ENCODE results near the gene REXO4.

Gene REXO4

DNA sequence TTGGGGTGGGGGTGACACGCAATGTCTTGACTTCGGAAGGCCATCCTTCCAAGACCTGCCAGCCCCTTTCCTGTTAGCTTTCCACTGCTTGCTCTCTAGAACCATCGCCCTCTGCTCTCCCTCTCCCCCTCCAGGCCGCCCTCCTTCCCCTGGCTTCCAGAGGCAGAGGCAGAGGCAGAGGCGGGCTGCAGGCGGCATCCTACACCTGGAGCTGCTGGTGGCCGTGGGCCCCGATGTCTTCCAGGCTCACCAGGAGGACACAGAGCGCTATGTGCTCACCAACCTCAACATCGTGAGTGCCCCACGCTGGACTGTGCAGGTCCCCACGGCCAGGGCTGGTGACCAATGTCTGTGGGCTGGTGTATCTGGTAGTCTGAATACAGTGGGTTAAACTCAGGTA lies 6.4 kb upstream of the REXO4 start:
- no peak for DNase-seq (ENCODE audit: low read depth, low spot score)
- H3K27ac ChIP-seq, result no peak overlapping the region

- H3K27ac ChIP-seq, result no peak overlapping the region
- no peak for DNase-seq (ENCODE audit: low read depth, low spot score)
These were observed 5.4 kb upstream of the REXO4 start for GRCh38 chr9:133423216-133423615.

DNA sequence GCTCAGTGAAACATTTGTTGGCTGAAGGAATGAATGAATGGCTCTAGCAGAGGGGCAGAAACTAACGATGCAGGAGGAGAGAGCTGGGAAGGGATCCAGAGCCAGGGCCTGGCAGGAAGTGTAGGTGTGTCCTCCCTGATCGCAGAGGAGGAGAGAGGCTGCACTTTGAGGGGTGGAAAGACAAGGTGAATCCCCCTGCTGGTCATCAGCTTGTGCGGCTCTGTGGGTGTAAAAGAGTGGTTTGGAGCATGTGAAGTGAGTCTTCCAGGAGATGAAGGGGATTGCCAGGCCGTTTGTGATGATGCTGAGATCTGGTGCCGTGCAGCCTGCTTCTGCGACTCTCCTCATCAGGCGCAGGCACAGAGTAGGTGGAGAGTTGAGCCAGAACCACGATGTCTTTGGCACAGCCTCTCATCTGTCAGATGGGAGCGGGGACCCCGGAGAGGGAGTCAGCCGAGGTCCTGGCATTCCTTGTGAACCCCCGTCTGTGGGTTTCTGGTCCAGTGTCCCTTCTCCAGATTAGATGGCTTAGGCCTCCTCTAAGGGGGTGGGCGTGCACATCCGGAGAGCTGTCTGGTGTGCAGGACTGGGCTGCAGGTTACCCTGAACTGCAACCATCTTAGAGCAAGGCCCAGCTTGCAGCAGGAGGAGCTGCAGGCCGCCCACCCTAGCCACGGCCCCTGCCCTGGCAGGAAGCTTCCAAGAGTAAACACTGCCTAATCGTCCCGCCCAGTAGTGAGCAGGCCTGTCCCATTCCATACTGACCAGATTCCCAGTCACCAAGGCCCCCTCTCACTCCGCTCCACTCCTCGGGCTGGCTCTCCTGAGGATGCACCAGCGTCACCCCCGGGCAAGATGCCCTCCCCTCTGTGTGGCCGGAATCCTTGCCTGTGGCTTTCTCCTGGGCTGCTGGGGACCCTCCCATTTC lies 4.1 kb upstream of the REXO4 start, which contains the start of gene ADAMTS13:
ADAMTS13 (plus strand) TSS at position 753 of the 928 bp plus-strand sequence; CDS start at position 830, 77 bp downstream.
- H3K27ac ChIP-seq, result no peak within 1 kb of the TSS
- no peak for DNase-seq (ENCODE audit: low read depth, low spot score)

- no peak overlapping the region for H3K27ac ChIP-seq
- no peak for DNase-seq (ENCODE audit: low read depth, low spot score)
These were observed 2.6 kb upstream of the REXO4 start for GRCh38 chr9:133420392-133420827.

GRCh38 chr9:133419005-133419404 lies 1.2 kb upstream of the REXO4 start:
- H3K27ac ChIP-seq, result no peak overlapping the region
- no peak for DNase-seq (ENCODE audit: low read depth, low spot score)

DNA sequence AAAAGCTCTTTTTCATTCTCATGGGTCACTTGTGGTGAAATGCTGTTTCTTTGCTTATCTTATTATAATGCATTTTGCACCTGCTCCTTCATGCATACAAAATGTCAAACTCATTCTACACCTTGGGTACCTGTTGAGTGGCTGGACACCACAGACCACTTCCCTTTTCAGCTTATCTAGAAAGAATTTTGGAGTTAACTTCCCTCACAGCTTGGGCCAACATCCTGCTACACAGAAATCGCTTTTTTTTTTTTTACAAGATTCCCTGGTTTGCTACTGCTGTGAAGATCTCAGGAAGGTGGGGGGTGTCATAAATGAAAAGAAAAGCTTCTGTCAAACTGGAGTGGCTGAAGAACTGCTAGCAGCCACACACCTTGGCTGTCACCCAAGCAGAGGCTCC lies 2.6 kb downstream of the REXO4 start:
- no peak overlapping the region for H3K27ac ChIP-seq
- no peak for DNase-seq (ENCODE audit: low read depth, low spot score)

DNA sequence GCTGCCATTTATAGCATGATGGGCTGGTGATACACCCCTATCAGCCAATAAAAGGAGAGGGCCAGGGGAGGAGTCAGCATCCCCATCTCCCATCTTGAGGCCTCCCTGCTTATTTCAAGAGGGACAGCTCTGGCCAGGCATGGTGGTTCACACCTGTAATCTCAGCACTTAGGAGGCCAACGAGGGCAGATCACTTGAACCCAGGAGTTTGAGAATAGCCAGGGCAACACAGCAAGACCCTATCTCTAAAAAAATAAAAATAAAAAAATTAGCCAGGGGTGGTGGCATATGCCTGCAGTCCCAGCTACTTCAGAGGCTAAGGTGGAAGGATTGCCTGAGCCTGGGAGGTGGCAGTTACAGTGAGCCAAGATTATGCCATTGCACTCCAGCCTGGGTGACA lies 9.8 kb downstream of the REXO4 start:
- no peak for DNase-seq (ENCODE audit: low read depth, low spot score)

GRCh38 chr9:133406480-133407307 lies 11.1 kb downstream of the REXO4 start:
- no peak for DNase-seq (ENCODE audit: low read depth, low spot score)
- no peak overlapping the region for H3K27ac ChIP-seq

More for the DNA sequence above, 9.8 kb downstream of the REXO4 start:
- H3K27ac ChIP-seq, result no peak overlapping the region

- H3K27ac ChIP-seq, result no peak overlapping the region
- DNase-seq (ENCODE audit: low read depth, low spot score), result no peak
These were observed 12.0 kb downstream of the REXO4 start for GRCh38 chr9:133405508-133406438.

- no peak overlapping the region for H3K27ac ChIP-seq
- DNase-seq (ENCODE audit: low read depth, low spot score), result no peak
These were observed 13.3 kb downstream of the REXO4 start for GRCh38 chr9:133404454-133405002.

DNA sequence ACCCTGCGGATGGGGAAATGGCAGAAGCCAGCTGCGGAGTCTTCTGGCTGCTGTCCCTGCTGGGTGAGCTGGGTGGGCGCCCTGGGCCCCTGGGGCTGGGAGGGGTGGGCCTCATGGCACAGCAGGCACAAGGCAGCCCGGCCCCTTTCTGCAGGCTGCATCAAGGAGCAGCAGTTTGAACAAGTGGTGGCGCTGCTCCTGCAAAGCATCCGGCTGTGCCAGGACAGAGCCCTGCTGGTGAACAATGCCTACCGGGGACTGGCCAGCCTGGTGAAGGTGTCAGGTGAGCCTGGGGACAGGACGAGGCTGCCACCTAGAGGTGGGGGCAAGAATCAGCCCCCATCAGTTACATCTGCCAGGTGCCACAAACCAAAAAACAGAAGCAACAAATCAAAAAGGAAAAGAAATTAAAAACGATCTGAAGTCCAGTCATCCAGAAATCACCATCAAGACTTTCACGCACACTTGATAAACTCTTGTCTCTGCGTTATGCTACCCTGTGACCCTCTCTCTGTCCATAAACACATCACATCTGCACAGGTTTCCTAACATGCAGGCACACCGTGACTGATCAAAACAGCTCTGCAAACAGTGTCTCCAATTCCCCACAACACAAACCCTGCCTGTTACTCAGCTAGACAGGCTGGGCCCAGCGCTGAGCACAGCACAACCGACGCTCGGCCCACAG lies 13.9 kb downstream of the REXO4 start:
- no peak overlapping the region for H3K27ac ChIP-seq
- peak; percentile 53 for DNase-seq (ENCODE audit: low read depth, low spot score)

GRCh38 chr9:133402689-133403088 lies 15.1 kb downstream of the REXO4 start:
- no peak overlapping the region for H3K27ac ChIP-seq

GRCh38 chr9:133401588-133401987 lies 16.2 kb downstream of the REXO4 start:
- H3K27ac ChIP-seq, result no peak overlapping the region
- DNase-seq (ENCODE audit: low read depth, low spot score), result no peak

More at GRCh38 chr9:133402689-133403088, 15.1 kb downstream of the REXO4 start:
- no peak for DNase-seq (ENCODE audit: low read depth, low spot score)

DNA sequence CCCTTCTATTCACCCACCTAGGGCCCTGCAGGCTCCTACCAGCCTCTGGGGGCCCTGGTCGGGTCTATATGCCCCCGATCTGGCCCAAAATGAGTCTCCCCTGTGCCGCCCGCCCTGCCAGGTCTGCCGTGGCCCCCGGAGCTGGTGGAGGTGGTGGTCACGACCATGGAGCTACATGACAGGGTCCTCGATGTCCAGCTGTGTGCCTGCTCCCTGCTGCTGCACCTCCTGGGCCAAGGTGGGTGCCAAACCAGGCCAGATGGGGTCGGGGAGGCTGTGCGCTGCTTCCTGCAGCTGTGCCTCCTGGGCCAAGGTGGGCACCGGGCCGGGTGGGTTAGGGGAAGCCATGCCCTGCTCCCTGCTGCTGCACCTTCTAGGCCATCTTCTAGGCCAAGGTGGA lies 17.5 kb downstream of the REXO4 start:
- no peak overlapping the region for H3K27ac ChIP-seq
- no peak for DNase-seq (ENCODE audit: low read depth, low spot score)

GRCh38 chr9:133397895-133398294 lies 19.9 kb downstream of the REXO4 start:
- no peak overlapping the region for H3K27ac ChIP-seq
- no peak for DNase-seq (ENCODE audit: low read depth, low spot score)

GRCh38 chr9:133397370-133397769 lies 20.4 kb downstream of the REXO4 start:
- no peak for DNase-seq (ENCODE audit: low read depth, low spot score)
- no peak overlapping the region for H3K27ac ChIP-seq

GRCh38 chr9:133396952-133397351 lies 20.9 kb downstream of the REXO4 start:
- H3K27ac ChIP-seq, result no peak overlapping the region
- no peak for DNase-seq (ENCODE audit: low read depth, low spot score)

DNA sequence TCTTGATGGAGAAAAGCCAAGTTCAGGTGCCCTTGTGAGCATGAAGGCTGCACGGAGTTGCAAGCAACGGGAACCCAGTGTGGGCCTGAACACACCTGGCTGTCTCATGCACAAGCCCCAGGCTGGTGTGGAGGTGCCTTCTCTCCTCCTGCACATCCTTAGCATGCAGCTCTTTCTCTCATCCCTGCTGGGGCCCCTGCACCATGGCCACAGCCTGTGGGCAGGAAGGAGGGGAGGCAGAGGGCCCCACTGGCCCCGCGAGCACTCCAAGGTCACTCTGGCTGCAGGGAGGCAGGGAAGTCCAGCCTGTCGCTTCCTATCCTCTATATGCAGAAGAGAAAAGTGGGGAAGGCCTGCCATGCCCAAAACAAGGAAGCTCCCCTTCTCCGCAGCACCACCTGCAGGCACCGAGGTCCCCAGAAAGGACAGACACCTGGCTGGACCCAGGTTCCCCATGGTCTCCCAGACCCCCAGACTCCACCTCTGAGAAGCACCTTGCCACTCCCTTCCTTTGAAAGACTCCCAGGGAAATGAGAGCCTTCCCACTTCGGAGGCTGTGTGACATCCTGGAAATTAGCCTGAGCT lies 23.0 kb downstream of the REXO4 start:
- no peak for DNase-seq (ENCODE audit: low read depth, low spot score)
- H3K27ac ChIP-seq, result no peak overlapping the region

- DNase-seq (ENCODE audit: low read depth, low spot score), result no peak
- no peak overlapping the region for H3K27ac ChIP-seq
These were observed 24.4 kb downstream of the REXO4 start for GRCh38 chr9:133393399-133393798.

Data from epithelial cell of prostate (primary cell).